ENCODE data around the gene SVEP1. TPM values are rescaled to one million over a fixed set of nuclear protein-coding genes. Genes with fewer than 3 reads are reported as not detected.
"Not testable (repeated sequence)": the region's sequence is repeated elsewhere in the genome, so short reads cannot be mapped to it uniquely, and the experiment has no call there.

Gene SVEP1
- total RNA-seq, 2 donors from 2014 or later = 32.0 to 53.6 TPM

DNA sequence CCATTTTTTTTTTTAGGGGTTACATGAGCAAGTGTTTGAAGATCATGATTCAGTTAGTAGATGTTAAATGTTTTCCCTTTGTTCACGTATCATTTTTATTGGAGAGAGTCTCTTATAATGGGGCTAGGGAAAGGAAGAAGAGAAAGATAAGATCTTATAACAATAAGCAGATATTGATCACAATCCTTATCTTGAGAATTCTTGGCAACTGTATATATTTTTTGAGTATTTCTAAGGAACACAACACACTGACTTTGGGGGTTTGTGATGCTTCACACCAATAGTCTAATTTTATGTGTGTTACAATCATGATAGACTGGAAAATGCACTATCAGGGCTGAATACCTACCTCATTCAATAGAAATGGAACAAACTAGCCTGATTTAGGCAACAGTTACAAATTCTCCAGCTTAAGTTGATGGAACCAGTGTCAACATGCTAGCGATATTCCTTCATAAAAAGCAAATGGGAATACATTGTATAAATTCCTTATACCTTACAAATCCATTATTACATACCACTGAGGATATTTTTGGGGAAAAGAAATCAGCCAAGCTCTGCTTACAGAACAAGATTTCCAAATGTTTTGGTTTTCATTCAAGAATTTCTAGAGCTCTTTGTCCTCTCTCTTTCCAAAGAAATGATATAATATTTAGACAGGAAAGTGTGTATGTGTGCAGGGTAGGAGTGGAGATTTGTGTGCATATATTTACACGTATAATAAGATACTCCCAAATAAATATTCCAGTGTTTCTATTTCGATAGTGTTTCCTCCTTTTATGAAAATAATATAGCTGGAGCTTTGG lies 41.5 kb downstream of the SVEP1 start:
- no peaks in the 10 kb centered on the region for H3K36me3 ChIP-seq
- no peak for DNase-seq (ENCODE audit: low spot score)
- no peaks in the 10 kb centered on the region for H3K27me3 ChIP-seq (replicated peaks; ENCODE audit: insufficient read depth)
- no peak for ATAC-seq (ENCODE audit: insufficient number of reproducible peaks, low FRiP score, low read depth)
- H3K27ac ChIP-seq = peak overlapping the region in 1 of 2 donors; percentile 59
- no peaks in the 10 kb centered on the region for H3K9me3 ChIP-seq
- TF ChIP-seq, protein P1, sequence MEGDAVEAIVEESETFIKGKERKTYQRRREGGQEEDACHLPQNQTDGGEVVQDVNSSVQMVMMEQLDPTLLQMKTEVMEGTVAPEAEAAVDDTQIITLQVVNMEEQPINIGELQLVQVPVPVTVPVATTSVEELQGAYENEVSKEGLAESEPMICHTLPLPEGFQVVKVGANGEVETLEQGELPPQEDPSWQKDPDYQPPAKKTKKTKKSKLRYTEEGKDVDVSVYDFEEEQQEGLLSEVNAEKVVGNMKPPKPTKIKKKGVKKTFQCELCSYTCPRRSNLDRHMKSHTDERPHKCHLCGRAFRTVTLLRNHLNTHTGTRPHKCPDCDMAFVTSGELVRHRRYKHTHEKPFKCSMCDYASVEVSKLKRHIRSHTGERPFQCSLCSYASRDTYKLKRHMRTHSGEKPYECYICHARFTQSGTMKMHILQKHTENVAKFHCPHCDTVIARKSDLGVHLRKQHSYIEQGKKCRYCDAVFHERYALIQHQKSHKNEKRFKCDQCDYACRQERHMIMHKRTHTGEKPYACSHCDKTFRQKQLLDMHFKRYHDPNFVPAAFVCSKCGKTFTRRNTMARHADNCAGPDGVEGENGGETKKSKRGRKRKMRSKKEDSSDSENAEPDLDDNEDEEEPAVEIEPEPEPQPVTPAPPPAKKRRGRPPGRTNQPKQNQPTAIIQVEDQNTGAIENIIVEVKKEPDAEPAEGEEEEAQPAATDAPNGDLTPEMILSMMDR (IDR thresholded peaks at IDR 0.05) = no peak
- peaks cover 19 to 32% of the 10 kb centered on the region in 2 donors for H3K4me1 ChIP-seq (ENCODE audit: control insufficient read depth in 1 of 2, low read depth in 2 of 2)
- peak overlapping the region; percentile 13 for H3K4me3 ChIP-seq

DNA sequence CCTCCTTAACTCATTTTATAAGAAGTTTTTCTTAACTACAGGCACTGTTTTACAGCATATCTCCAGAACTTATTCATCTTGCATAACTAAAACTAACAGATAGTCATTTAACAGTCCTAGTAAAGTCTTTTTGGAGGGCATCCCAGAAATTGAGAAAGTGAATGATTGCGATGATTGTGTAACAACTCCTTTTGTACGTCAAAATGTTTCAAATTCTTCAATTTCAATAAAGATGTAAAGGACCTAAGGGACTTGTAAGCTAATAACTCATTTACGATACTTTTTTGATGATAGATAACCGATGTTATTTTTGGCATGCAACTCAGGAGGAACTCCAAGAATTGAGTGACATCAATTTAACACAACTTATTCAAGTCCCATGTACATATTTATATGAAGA lies 42.7 kb downstream of the SVEP1 start:
- Histone ChIP-seq H3K27ac (no peak overlapping the region), H3K4me1 (ENCODE audit: control insufficient read depth in 1 of 2, low read depth in 2 of 2) (peaks cover 19 to 37% of the 10 kb centered on the region in 2 donors), H3K4me3 (no peak overlapping the region), H3K9me3 (no peaks in the 10 kb centered on the region), H3K36me3 (no peaks in the 10 kb centered on the region), H3K27me3 (replicated peaks; ENCODE audit: insufficient read depth) (no peaks in the 10 kb centered on the region)
- TF ChIP-seq, protein P1 (IDR thresholded peaks at IDR 0.05) = no peak
- DNase-seq (ENCODE audit: low spot score) (no peak), ATAC-seq (ENCODE audit: insufficient number of reproducible peaks, low FRiP score, low read depth) (no peak)

DNA sequence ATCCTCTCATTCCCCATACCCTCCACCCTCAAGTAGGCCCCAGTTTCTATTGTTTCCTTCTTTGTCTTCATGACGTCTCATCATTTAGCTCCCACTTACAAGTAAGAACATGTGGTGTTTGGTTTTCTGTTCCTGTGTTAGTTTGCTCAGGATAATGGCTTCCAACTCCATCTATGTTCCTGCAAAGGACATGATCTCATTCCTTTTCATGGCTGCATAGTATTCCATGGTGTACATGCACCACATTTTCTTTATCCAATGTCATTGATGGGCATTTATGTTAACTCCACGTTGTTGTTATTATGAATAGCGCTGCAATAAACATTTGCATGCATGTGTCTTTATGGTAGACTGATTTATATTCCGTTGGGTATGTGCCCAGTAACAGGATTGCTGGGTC lies 45.4 kb downstream of the SVEP1 start:
- H3K4me3 ChIP-seq; DNase-seq (ENCODE audit: low spot score); H3K27me3 ChIP-seq (replicated peaks; ENCODE audit: insufficient read depth); ATAC-seq (ENCODE audit: insufficient number of reproducible peaks, low FRiP score, low read depth); H3K9me3 ChIP-seq; H3K36me3 ChIP-seq; H3K27ac ChIP-seq: not testable (repeated sequence)
- peaks cover 19 to 41% of the 10 kb centered on the region in 2 donors for H3K4me1 ChIP-seq (ENCODE audit: control insufficient read depth in 1 of 2, low read depth in 2 of 2)

- Histone ChIP-seq H3K27ac (no peak overlapping the region), H3K9me3 (no peaks in the 10 kb centered on the region), H3K4me3 (no peak overlapping the region), H3K27me3 (replicated peaks; ENCODE audit: insufficient read depth) (no peaks in the 10 kb centered on the region), H3K36me3 (no peaks in the 10 kb centered on the region), H3K4me1 (ENCODE audit: control insufficient read depth in 1 of 2, low read depth in 2 of 2) (peaks cover 9 to 31% of the 10 kb centered on the region in 2 donors)
- DNase-seq (ENCODE audit: low spot score) (no peak), ATAC-seq (ENCODE audit: insufficient number of reproducible peaks, low FRiP score, low read depth) (no peak)
- TF ChIP-seq, protein P1 (IDR thresholded peaks at IDR 0.05) = no peak
These were observed 46.5 kb downstream of the SVEP1 start for GRCh38 chr9:110532908-110533665.

DNA sequence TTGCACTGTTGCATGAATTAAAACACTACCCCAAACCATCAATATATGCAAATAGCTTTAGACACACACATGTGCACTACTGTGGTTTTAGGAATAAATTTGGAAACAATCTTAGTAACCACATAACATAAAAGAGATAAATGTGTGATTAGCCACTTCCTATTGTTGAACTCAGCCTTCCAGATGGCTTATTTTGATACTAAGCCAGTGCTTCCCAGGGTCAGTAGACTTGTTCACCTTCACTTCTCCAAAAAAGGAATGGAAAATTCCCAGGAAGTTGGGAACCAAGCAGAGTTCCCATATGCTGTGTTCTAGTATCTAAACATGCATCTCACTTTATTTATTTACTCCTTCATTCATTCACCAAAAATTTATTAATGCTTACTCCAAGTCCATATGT lies 47.8 kb downstream of the SVEP1 start:
- Histone ChIP-seq H3K4me3 (no peak overlapping the region), H3K9me3 (no peaks in the 10 kb centered on the region), H3K27me3 (replicated peaks; ENCODE audit: insufficient read depth) (no peaks in the 10 kb centered on the region), H3K27ac (no peak overlapping the region), H3K36me3 (no peaks in the 10 kb centered on the region), H3K4me1 (ENCODE audit: control insufficient read depth in 1 of 2, low read depth in 2 of 2) (peaks cover 0 to 17% of the 10 kb centered on the region in 2 donors)
- ATAC-seq (ENCODE audit: insufficient number of reproducible peaks, low FRiP score, low read depth) = no peak
- TF ChIP-seq, protein P1 (IDR thresholded peaks at IDR 0.05) = no peak
- DNase-seq (ENCODE audit: low spot score) = no peak

DNA sequence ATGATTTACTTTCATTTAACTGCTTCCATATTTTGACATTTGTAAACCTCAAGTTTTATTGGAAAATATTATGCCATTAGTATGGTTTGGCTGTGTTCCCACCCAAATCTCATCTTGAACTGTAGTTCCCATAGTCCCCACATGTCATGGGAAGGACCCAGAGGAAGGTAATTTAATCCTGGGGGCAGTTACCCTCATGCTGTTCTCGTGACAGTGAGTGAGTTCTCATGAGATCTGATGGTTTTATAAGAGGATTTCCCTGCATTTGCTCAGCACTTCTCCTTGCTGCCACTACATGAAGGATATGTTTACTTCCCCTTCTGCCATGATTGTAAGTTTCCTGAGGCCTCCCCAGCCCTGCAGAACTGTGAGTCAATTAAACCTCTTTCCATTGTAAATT lies 48.3 kb downstream of the SVEP1 start:
- H3K27me3 ChIP-seq (replicated peaks; ENCODE audit: insufficient read depth); H3K27ac ChIP-seq; ATAC-seq (ENCODE audit: insufficient number of reproducible peaks, low FRiP score, low read depth); DNase-seq (ENCODE audit: low spot score); H3K9me3 ChIP-seq; H3K4me3 ChIP-seq; H3K36me3 ChIP-seq: not testable (repeated sequence)
- peaks cover 0 to 12% of the 10 kb centered on the region in 2 donors for H3K4me1 ChIP-seq (ENCODE audit: control insufficient read depth in 1 of 2, low read depth in 2 of 2)

Data from thoracic aorta (tissue), 2 donors.